ENCODE measurements around the gene CLASRP.

CLASRP gene

GRCh38 chr19:45066921-45067661 lies 28.2 kb downstream of the CLASRP start:
- H3K4me3 ChIP-seq (ENCODE audit: low read length): no peak overlapping the region
- H3K27me3 ChIP-seq (ENCODE audit: low read depth, low read length): no peaks in the 10 kb centered on the region
- no peaks in the 10 kb centered on the region for H3K9me3 ChIP-seq (ENCODE audit: insufficient read depth, low read length)
- H2AFZ ChIP-seq (ENCODE audit: low read depth, low read length): no peak overlapping the region
- TF ChIP-seq EZH2phosphoT487 (IDR thresholded peaks at IDR 0.05; ENCODE audit: low read depth) (no peak), CTCF (IDR thresholded peaks at IDR 0.05; ENCODE audit: low read depth, low read length) (no peak)
- H3K79me2 ChIP-seq (ENCODE audit: low read length): peaks cover 13% of the 10 kb centered on the region; the same call in 1 of the 2 replicates
- H3K36me3 ChIP-seq (replicated peaks; ENCODE audit: low read depth, low read length): peaks cover 62% of the 10 kb centered on the region
- H3K9ac ChIP-seq (ENCODE audit: low read length): no peak overlapping the region
- no peak overlapping the region for H3K27ac ChIP-seq (ENCODE audit: low read length)
- H4K20me1 ChIP-seq (ENCODE audit: insufficient read depth, low read length): peaks cover 17% of the 10 kb centered on the region
- no peaks in the 10 kb centered on the region for H3K4me1 ChIP-seq (ENCODE audit: low read length)
- no peak overlapping the region for H3K4me2 ChIP-seq (ENCODE audit: low read length)

GRCh38 chr19:45068041-45068440 lies 29.2 kb downstream of the CLASRP start:
- Histone ChIP-seq H3K36me3 (replicated peaks; ENCODE audit: low read depth, low read length) (peaks cover 63% of the 10 kb centered on the region), H4K20me1 (ENCODE audit: insufficient read depth, low read length) (peaks cover 22% of the 10 kb centered on the region), H3K4me1 (ENCODE audit: low read length) (no peaks in the 10 kb centered on the region), H3K9me3 (ENCODE audit: insufficient read depth, low read length) (no peaks in the 10 kb centered on the region), H3K27me3 (ENCODE audit: low read depth, low read length) (no peaks in the 10 kb centered on the region), H3K4me3 (ENCODE audit: low read length) (no peak overlapping the region), H3K79me2 (ENCODE audit: low read length) (peaks cover 23% of the 10 kb centered on the region; the same call in 1 of the 2 replicates), H3K4me2 (ENCODE audit: low read length) (no peak overlapping the region), H3K27ac (ENCODE audit: low read length) (no peak overlapping the region), H2AFZ (ENCODE audit: low read depth, low read length) (no peak overlapping the region), H3K9ac (ENCODE audit: low read length) (no peak overlapping the region)
- TF ChIP-seq CTCF (IDR thresholded peaks at IDR 0.05; ENCODE audit: low read depth, low read length) (no peak), EZH2phosphoT487 (IDR thresholded peaks at IDR 0.05; ENCODE audit: low read depth) (no peak)

GRCh38 chr19:45069056-45069455 lies 30.2 kb downstream of the CLASRP start:
- Histone ChIP-seq H3K4me2 (ENCODE audit: low read length) (no peak overlapping the region), H4K20me1 (ENCODE audit: insufficient read depth, low read length) (peaks cover 22% of the 10 kb centered on the region), H3K4me3 (ENCODE audit: low read length) (no peak overlapping the region), H3K79me2 (ENCODE audit: low read length) (peaks cover 32% of the 10 kb centered on the region), H3K9me3 (ENCODE audit: insufficient read depth, low read length) (no peaks in the 10 kb centered on the region), H2AFZ (ENCODE audit: low read depth, low read length) (no peak overlapping the region), H3K9ac (ENCODE audit: low read length) (no peak overlapping the region), H3K27me3 (ENCODE audit: low read depth, low read length) (no peaks in the 10 kb centered on the region), H3K27ac (ENCODE audit: low read length) (no peak overlapping the region), H3K36me3 (replicated peaks; ENCODE audit: low read depth, low read length) (peaks cover 58% of the 10 kb centered on the region), H3K4me1 (ENCODE audit: low read length) (no peaks in the 10 kb centered on the region)
- TF ChIP-seq CTCF (IDR thresholded peaks at IDR 0.05; ENCODE audit: low read depth, low read length): no peak
- no peak for TF ChIP-seq EZH2phosphoT487 (IDR thresholded peaks at IDR 0.05; ENCODE audit: low read depth)

- no peak overlapping the region for H2AFZ ChIP-seq (ENCODE audit: low read depth, low read length)
- no peaks in the 10 kb centered on the region for H3K9me3 ChIP-seq (ENCODE audit: insufficient read depth, low read length)
- peaks cover 60% of the 10 kb centered on the region for H3K36me3 ChIP-seq (replicated peaks; ENCODE audit: low read depth, low read length)
- no peak overlapping the region for H3K27ac ChIP-seq (ENCODE audit: low read length)
- H3K9ac ChIP-seq (ENCODE audit: low read length): no peak overlapping the region
- peaks cover 31% of the 10 kb centered on the region for H4K20me1 ChIP-seq (ENCODE audit: insufficient read depth, low read length)
- TF ChIP-seq CTCF (IDR thresholded peaks at IDR 0.05; ENCODE audit: low read depth, low read length) (no peak), EZH2phosphoT487 (IDR thresholded peaks at IDR 0.05; ENCODE audit: low read depth) (no peak)
- peaks cover 44% of the 10 kb centered on the region for H3K79me2 ChIP-seq (ENCODE audit: low read length)
- no peaks in the 10 kb centered on the region for H3K27me3 ChIP-seq (ENCODE audit: low read depth, low read length)
- no peak overlapping the region for H3K4me3 ChIP-seq (ENCODE audit: low read length)
- no peak overlapping the region for H3K4me2 ChIP-seq (ENCODE audit: low read length)
- peaks cover 10% of the 10 kb centered on the region for H3K4me1 ChIP-seq (ENCODE audit: low read length)
Observed at GRCh38 chr19:45070214-45070613, 31.4 kb downstream of the CLASRP start.
